GM21619 (cell line): Measurements from ENCODE around the gene MUCL3.
"Not testable (repeated sequence)": the region's sequence is repeated elsewhere in the genome, so short reads cannot be mapped to it uniquely, and the experiment has no call there.

Experiments used
- ATAC-seq: cut with Tn5 transposase; IDR thresholded peaks from one replicate; pipeline ENCODE4 v1.9.1; 2021; ENCODE audit not compliant: unreplicated experiment

Gene MUCL3, protein sequence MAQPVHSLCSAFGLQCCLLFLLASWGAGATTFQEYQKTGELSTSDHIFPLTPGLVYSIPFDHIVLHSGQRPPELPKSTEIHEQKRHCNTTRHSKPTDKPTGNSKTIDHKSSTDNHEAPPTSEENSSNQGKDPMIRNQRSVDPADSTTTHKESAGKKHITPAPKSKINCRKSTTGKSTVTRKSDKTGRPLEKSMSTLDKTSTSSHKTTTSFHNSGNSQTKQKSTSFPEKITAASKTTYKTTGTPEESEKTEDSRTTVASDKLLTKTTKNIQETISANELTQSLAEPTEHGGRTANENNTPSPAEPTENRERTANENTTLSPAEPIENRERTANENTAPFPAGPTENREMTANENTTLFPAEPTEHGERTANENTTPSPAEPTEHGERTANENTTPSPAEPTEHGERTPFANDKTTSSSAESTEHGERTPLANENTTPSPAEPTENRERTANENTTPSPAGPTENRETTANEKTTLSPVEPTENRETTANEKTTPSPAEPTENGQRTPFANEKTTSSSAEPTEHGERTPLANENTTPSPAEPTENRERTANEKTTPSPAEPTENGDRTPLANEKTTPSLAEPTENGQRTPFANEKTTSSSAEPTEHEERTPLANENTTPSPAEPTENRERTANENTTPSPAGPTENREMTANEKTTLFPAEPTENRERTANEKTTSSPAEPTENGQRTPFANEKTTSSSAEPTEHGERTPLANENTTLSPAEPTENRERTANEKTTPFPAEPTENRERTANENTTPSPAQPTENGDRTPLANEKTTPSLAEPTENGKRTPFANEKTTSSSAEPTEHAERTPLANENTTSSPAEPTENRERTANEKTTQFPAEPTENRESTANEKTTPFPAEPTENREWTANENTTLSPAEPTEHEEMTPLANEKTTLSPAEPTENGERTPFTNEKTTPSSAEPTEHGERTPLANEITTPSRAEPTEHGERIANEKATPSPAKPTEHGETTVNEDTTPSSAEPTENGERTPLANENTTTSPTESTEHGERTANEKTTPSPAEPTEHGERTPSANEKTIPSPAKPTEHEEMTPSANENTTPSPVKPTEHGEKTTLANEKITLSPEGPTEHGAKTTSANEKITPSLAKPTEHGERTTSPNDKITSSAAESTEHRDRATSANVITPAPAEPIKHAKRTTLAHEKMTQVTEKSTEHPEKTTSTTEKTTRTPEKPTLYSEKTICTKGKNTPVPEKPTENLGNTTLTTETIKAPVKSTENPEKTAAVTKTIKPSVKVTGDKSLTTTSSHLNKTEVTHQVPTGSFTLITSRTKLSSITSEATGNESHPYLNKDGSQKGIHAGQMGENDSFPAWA (N-terminal part only)

DNA sequence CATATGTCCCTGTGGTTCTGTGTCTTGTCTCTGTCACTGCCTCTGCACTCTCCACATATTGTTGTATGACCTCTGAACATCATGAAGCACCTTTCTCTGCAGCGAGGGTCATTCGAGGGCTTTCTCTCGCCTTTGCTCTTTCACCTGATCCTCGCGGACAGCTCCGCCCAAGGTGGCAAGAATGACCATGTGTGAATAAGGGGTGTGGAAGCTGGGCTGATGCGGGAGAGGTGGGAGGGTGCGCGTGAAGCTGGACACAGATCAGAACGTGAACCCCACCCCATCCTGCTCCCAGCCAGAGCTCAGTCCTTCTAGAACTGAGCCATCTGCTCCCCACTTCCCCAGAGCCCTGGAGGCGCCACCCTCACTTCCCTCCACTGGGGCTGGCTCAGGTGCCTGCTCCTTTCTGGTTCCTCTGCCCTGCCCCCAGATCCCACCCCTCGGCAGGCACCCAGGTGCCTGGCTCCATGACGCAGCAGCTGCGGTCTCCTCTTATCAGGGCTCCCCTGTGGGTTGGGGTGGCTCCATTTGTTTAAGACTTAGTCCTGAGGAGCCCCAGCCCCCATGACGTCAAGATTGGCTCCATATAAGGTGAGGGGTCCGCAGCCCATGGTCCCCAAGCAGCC, at the start of gene MUCL3:
Gene MUCL3, plus strand, starts transcription at position 613 of the 626 bp plus-strand sequence. CDS start 27 bp downstream, outside the sequence.
- ATAC-seq: no peak

GRCh38 chr6:30891450-30891723, 49.4 kb upstream of the MUCL3 start:
- ATAC-seq: no peak

GRCh38 chr6:30891816-30892538, 48.8 kb upstream of the MUCL3 start:
- ATAC-seq: no peak

- ATAC-seq: no peak
These were observed 47.7 kb upstream of the MUCL3 start for GRCh38 chr6:30893001-30893591.

DNA sequence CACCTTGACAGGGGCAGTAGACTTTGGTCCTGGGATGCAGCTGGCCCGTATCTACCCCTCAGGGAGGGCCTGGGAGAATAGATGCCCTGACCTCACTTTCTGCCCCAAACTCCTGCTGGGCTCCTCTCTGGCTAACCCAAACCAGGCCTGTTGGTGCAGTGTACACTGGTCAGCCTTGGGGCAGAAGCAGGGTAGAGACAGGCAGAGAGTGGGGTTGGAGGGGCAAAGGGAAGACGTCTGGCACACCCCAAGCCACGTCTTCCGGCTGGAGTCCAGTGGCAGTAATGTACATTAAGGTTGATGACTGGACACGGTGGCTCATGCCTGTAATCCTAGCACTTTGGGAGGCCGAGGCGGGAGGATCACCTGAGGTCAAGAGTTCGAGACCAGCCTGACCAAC, 47.1 kb upstream of the MUCL3 start:
- no peak for ATAC-seq

GRCh38 chr6:30894381-30894780, 46.4 kb upstream of the MUCL3 start:
- ATAC-seq: no peak

- no peak for ATAC-seq
These were observed 45.8 kb upstream of the MUCL3 start for GRCh38 chr6:30894935-30895334.

- no peak for ATAC-seq
These were observed 45.4 kb upstream of the MUCL3 start for GRCh38 chr6:30895343-30895742.

- no peak for ATAC-seq
These were observed 44.2 kb upstream of the MUCL3 start for GRCh38 chr6:30896541-30896940.

DNA sequence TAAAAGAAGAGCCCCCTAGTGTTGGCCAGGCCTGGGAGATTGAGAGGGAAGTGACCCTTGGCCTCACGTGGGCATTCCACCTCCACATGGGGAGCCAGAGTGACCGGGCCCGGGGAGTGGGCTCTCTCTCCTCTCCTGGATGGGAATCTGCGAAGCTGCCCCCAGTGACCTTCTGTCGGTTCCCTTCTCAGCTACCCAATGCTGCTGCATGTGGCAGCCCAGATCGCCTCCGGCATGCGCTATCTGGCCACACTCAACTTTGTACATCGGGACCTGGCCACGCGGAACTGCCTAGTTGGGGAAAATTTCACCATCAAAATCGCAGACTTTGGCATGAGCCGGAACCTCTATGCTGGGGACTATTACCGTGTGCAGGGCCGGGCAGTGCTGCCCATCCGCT, 42.9 kb upstream of the MUCL3 start:
- ATAC-seq: no peak

DNA sequence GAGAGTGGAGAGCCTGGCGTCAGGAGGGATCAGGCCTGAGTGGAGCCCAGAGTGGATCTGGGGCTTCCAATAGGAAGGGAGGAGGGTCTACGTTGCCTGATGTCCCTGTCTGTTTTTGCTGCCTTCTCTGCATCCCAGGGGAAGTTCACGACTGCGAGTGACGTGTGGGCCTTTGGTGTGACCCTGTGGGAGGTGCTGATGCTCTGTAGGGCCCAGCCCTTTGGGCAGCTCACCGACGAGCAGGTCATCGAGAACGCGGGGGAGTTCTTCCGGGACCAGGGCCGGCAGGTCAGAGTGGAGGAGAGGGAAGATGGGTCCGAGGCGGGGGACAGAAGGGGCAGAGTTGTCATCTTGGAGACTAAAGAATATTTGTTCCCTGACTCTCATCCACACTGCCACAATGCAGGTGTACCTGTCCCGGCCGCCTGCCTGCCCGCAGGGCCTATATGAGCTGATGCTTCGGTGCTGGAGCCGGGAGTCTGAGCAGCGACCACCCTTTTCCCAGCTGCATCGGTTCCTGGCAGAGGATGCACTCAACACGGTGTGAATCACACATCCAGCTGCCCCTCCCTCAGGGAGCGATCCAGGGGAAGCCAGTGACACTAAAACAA, 41.9 kb upstream of the MUCL3 start:
- no peak for ATAC-seq

DNA sequence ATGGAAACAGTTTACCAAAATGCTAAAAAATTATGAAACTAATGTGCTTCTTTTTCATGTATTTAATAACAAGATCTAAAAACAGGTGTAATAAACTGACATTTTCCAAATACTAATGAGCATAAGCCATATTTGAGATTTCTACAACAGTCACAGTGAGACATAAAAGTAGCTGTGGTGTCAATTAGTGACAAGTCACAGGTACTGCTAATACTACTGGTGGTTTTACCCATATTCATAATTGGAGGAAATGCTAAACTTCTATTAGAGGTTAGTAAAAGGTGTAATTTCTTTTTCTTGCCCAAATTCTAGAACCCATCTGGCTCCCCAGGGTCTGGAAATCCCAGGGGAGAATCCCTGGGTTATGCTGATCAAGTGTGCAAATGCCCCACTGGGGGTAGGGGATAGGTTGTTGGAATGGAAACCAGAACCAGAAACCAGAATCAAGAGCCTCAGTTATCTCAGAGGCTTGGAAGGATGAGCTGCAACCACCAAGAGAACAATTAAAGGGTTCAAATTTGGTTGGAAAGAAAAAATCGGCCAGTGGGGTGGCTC, 39.8 kb upstream of the MUCL3 start:
- ATAC-seq: no peak

DNA sequence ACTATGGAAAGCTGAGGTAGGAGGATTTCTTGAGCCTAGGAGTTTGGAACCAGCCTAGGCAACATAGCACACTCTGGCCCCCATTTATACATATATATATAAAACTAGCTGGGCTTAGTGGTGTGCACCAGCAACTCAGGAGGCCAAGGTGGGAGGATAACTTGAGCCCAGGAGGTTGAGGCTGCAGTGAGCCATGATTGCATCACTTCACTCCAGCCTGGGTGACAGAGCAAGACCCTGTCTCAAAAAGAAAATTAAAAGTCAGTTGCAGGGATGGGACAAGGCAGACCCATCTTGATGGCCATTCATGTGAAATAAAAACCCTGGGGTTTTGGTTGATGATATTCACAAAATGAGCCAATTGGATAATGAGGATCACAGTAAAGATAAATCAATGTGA, 39.3 kb upstream of the MUCL3 start:
- ATAC-seq: no peak

DNA sequence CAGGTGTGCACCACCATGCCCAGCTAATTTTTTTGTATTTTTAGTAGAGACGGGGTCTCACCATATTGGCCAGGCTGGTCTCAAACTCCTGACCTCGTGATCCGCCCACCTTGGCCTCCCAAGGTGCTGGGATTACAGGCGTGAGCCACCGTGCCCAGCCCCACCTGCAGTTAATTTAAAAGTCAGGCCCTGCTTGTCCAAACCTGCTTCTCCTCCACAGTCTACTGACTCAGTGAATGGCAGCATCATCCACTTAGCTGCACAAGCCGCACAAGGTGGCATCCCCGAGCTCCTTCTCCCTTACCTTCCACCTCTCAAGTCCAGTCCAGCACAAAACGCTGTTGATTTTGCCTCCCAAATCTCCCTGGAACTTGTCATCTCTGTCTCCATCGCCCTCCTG, 38.6 kb upstream of the MUCL3 start:
- not testable (repeated sequence) for ATAC-seq

GRCh38 chr6:30902709-30903108, 38.1 kb upstream of the MUCL3 start:
- ATAC-seq: no peak

- ATAC-seq: no peak
These were observed 37.5 kb upstream of the MUCL3 start for GRCh38 chr6:30903236-30903635.

GRCh38 chr6:30907290-30907757, 33.4 kb upstream of the MUCL3 start:
- not testable (repeated sequence) for ATAC-seq

DNA sequence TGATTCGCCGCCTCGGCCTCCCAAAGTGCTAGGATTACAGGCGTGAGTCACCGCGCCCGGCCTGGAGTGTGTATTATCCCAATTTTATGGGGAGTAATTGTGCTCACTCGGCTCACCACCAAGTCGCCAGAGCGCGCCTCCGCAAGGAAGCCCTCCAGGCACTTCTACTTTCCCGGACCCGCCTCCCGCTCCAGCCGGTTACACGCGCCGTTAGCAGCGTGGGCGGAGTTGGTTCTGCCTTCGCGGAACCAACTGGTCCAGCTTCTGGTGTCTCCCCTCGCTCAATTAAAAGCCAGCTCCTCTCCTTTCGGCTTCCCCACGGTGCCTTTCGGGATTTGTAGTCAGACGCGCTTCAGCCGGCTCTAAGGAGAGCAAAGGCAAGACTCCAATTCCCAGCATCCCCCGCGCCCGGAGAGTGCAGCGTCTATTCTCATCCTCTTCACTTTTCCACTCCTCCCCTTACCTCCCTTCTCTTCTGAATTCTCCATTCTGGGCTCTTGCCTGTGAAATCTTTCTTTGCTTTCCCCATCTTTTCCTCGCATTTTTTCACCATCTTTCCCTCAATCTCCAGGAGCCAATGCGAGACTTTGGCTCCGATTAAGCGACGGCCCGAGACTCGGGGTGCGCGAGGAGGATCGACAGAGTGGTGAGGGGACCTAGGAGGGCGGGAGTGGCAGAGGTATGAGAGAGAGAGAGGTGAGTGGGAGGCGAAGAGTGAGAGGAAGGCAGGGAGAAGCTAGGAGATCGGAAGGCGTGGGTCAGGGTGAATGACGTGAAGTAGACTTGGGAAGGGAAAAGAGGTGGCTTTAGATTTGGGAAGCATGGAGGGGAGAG, 32.8 kb upstream of the MUCL3 start, which contains the start of gene GTF2H4:
Gene GTF2H4, plus strand, starts transcription at position 450 of the 834 bp plus-strand sequence.
- ATAC-seq: peak; percentile 96
